HCT116 (cell line): ENCODE data around the gene BET1L.

Experiments used
- CEBPB ChIP-seq: IDR thresholded peaks from 2 replicates; pipeline ENCODE4 v1.6.1; 2012; ENCODE audit warnings: low read depth
- EZH2 ChIP-seq: fragments of 200-600 bp; sonication (generic); IDR thresholded peaks from 2 replicates; pipeline ENCODE4 v1.6.1; 2017; ENCODE audit warnings: antibody characterized with exemption, mixed run types
- EZH2phosphoT487 ChIP-seq: fragments of 200-600 bp; IDR thresholded peaks from 2 replicates; pipeline ENCODE4 v1.6.1; 2018; ENCODE audit warnings: antibody characterized with exemption, borderline replicate concordance
- JUND ChIP-seq: IDR thresholded peaks from 2 replicates; pipeline ENCODE4 v1.6.1; 2012
- POLR2A ChIP-seq: IDR thresholded peaks from 2 replicates; pipeline ENCODE4 v1.7.0; 2011; ENCODE audit warnings: borderline replicate concordance; ENCODE audit not compliant: insufficient read depth, insufficient read length; ENCODE audit errors: extremely low read depth
- POLR2AphosphoS5 ChIP-seq: IDR thresholded peaks from 2 replicates; pipeline ENCODE4 v1.6.1; 2011; ENCODE audit warnings: mild to moderate bottlenecking, low read depth, low read length, moderate library complexity
- SP1 ChIP-seq: IDR thresholded peaks from 2 replicates; pipeline ENCODE4 v1.6.1; 2012; ENCODE audit warnings: low read depth
- SRF ChIP-seq: IDR thresholded peaks from 2 replicates; pipeline ENCODE4 v1.6.1; 2012; ENCODE audit warnings: low read depth
- TF ChIP-seq, protein P1 (sequence below), 3 experiments: fragments of 200-600 bp in 1 of 3; sonication (generic) in 1 of 3; IDR thresholded peaks in 2 of 3; conservative IDR thresholded peaks in 1 of 3; 2 replicates each; pipeline ENCODE4 v1.5.1; 2012 to 2017; ENCODE audit warnings: low read depth in 2 of 3, low read length in 2 of 3, antibody characterized with exemption in 1 of 3, borderline replicate concordance in 1 of 3, control low read depth in 1 of 3, mild to moderate bottlenecking in 1 of 3, mixed read lengths in 1 of 3, mixed run types in 1 of 3, moderate library complexity in 1 of 3; ENCODE audit not compliant: insufficient read depth in 1 of 3
- TF ChIP-seq, protein P2 (sequence below): IDR thresholded peaks from 2 replicates; pipeline ENCODE4 v1.6.1; 2012; ENCODE audit warnings: low read depth

DNA sequence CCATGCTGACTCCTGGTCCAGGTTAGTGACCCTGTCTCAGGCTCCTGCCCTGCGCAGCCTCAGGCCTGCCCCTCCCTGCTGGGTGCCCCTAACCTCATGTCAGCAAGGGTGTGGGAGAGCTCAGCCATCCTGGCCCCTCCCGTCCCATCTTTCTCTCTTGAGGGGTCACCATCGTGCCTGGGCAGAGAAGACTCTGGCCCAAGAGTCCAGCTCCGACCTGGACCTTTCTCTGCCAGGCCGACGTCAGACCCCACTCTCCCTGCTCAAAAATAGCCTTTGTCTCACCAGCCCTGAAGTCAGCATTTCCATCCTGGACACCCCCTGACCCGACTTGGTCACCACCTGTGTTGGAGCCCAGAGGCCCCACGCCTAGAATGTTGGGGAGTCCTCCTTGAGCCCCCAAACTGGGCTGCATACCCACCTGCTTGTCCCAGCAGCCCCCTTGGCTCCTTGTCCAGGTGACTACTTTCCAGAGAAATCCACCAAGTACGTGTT lies 9.4 kb downstream of the BET1L start:
- TF ChIP-seq POLR2AphosphoS5: no peak
- TF ChIP-seq, protein P1, sequence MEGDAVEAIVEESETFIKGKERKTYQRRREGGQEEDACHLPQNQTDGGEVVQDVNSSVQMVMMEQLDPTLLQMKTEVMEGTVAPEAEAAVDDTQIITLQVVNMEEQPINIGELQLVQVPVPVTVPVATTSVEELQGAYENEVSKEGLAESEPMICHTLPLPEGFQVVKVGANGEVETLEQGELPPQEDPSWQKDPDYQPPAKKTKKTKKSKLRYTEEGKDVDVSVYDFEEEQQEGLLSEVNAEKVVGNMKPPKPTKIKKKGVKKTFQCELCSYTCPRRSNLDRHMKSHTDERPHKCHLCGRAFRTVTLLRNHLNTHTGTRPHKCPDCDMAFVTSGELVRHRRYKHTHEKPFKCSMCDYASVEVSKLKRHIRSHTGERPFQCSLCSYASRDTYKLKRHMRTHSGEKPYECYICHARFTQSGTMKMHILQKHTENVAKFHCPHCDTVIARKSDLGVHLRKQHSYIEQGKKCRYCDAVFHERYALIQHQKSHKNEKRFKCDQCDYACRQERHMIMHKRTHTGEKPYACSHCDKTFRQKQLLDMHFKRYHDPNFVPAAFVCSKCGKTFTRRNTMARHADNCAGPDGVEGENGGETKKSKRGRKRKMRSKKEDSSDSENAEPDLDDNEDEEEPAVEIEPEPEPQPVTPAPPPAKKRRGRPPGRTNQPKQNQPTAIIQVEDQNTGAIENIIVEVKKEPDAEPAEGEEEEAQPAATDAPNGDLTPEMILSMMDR (IDR thresholded peaks at IDR 0.05 in 2 of 3, conservative IDR thresholded peaks at IDR 0.05 in 1 of 3; ENCODE audit: borderline replicate concordance in 1 of 3, insufficient read depth in 1 of 3, low read depth in 2 of 3, low read length in 2 of 3): no peak
- TF ChIP-seq, protein P2, sequence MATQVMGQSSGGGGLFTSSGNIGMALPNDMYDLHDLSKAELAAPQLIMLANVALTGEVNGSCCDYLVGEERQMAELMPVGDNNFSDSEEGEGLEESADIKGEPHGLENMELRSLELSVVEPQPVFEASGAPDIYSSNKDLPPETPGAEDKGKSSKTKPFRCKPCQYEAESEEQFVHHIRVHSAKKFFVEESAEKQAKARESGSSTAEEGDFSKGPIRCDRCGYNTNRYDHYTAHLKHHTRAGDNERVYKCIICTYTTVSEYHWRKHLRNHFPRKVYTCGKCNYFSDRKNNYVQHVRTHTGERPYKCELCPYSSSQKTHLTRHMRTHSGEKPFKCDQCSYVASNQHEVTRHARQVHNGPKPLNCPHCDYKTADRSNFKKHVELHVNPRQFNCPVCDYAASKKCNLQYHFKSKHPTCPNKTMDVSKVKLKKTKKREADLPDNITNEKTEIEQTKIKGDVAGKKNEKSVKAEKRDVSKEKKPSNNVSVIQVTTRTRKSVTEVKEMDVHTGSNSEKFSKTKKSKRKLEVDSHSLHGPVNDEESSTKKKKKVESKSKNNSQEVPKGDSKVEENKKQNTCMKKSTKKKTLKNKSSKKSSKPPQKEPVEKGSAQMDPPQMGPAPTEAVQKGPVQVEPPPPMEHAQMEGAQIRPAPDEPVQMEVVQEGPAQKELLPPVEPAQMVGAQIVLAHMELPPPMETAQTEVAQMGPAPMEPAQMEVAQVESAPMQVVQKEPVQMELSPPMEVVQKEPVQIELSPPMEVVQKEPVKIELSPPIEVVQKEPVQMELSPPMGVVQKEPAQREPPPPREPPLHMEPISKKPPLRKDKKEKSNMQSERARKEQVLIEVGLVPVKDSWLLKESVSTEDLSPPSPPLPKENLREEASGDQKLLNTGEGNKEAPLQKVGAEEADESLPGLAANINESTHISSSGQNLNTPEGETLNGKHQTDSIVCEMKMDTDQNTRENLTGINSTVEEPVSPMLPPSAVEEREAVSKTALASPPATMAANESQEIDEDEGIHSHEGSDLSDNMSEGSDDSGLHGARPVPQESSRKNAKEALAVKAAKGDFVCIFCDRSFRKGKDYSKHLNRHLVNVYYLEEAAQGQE: no peak
- no peak for TF ChIP-seq CEBPB
- no peak for TF ChIP-seq JUND
- TF ChIP-seq POLR2A: no peak
- no peak for TF ChIP-seq SP1
- no peak for TF ChIP-seq EZH2phosphoT487
- no peak for TF ChIP-seq EZH2
- no peak for TF ChIP-seq SRF
